ENCODE data around the gene GJD3. TPM values are rescaled to one million over a fixed set of nuclear protein-coding genes. Genes with fewer than 3 reads are reported as not detected.

Gene GJD3
- total and polyA plus RNA-seq, 9 of the 15 experiments (the other 6 are each of a cell fraction or from before 2014, with no cell fraction given) = 0.17 to 0.38 TPM; not detected in 7

GRCh38 chr17:40316571-40317344, 47.8 kb downstream of the GJD3 start (continued):
- no peak for TF ChIP-seq ZNF668 (CRISPR knock-in tag; IDR thresholded peaks at IDR 0.05)

DNA sequence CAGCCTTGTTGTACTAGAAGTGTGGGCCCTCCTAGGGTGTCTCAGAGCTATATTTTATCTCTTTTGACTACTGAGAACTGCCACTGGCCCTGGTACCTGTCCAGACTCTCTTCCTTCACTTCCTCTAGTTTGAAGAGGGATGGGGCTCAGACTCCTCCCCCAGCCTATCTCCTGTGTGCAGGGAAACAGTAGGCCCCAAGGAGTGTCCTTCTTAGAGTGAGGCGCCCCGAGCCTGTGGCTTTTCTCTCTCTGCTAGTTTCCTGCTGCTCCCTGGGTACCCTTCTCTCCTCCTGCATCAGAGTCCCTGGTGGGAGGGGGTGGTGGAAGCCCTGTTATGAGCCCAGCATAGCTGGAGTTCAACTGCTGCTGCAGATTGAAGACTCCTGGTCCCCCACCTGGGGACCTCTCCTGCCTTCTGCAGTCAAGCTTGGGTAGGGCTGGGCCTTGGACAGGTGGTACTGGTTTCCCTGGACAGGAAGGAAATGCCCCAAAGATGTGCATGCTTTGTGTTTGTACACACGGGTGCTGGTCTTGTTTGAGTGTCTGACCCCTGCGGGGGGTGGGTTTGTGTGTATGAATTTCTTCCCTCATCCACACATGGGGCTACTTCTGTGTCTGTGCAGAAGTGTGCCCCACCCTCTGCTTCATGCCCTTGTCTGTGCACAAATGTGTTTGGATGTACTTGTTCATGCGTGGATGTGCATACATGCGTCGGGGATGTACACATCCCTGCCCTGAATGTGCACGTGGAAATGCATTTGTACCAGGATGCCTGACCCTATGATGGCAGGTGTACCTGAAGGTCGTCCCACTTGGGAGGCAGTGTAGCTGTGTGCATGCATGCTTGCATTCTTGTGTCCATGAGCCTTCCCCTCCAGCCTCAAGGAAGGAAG, 48.6 kb downstream of the GJD3 start:
- Histone ChIP-seq H4K20me1 (replicated peaks; ENCODE audit: control insufficient read depth, insufficient read depth, low read length) (no peaks in the 10 kb centered on the region), H2AFZ (ENCODE audit: low read depth, low read length) (peak overlapping the region; percentile 54; the same call in 1 of the 2 replicates), H3K27ac (ENCODE audit: extremely low read depth, low read depth, low read length) (no peak overlapping the region; the same call in 2 of the 3 replicates), H3K4me1 (replicated peaks in 1 of 2; ENCODE audit: control insufficient read depth in 2 of 2, insufficient read depth in 2 of 2, low read length in 2 of 2) (peaks cover 38 to 62% of the 10 kb centered on the region in 2 experiments), H3K4me3 (no peak overlapping the region), H3K9me1 (ENCODE audit: control insufficient read depth, insufficient read depth, low read length) (no peaks in the 10 kb centered on the region), H3K9me3 (replicated peaks; ENCODE audit: control insufficient read depth, insufficient read depth, low read depth, low read length) (no peaks in the 10 kb centered on the region), H3K27me3 (ENCODE audit: control insufficient read depth in 2 of 2, insufficient read depth in 2 of 2, low read length in 2 of 2) (no peaks in the 10 kb centered on the region), H3K4me2 (ENCODE audit: insufficient read depth, low read length) (peak overlapping the region; percentile 13; the same call in 1 of the 2 replicates), H3K9ac (ENCODE audit: insufficient read depth in 1 of 2, low read depth in 2 of 2, low read length in 2 of 2) (peak overlapping the region in 1 of 2 experiments; percentile 53; a peak in 1 of 4 replicates), H3K79me2 (ENCODE audit: control insufficient read depth, insufficient read depth, low read length) (peaks cover 29% of the 10 kb centered on the region), H3K36me3 (ENCODE audit: control insufficient read depth, insufficient read depth, low read length) (no peaks in the 10 kb centered on the region)
- POLR2A ChIA-PET = interaction anchor here (0.6 to 1.5 kb wide), 6 partner anchors 9 to 762 kb away, joined by 3 to 17 read pairs (median 4); no protein-coding TSS in a partner anchor
- no TSS peak for BruUV-seq (replicated peaks)
- DNase-seq (ENCODE audit: extremely low read depth in 1 of 4, low spot score in 3 of 4) (peak in 2 of 4 experiments; percentile 63 to 75), ATAC-seq (peak; percentile 5; the same call in 1 of the 3 replicates), FAIRE-seq (no peak)
- CTCF ChIA-PET (ENCODE audit: low intra/inter-chr PET ratio) = no interaction called here
- intact Hi-C loops (cut with micrococcal nuclease) = no loop called here
- WGBS (ENCODE audit: insufficient coverage, low coverage, missing lambda C conversion rate) = 52% methylated on average over 9 of the region's 9 CpGs
- in situ Hi-C loops (cut with MboI) = no loop called here
- TF ChIP-seq FOXA3 (CRISPR knock-in tag; conservative IDR thresholded peaks at IDR 0.05 in 1 of 2, IDR thresholded peaks at IDR 0.05 in 1 of 2) (no peak), RBBP5 (IDR thresholded peaks at IDR 0.05; ENCODE audit: borderline replicate concordance, insufficient read depth, low read length, poor library complexity, severe bottlenecking) (no peak), ZNF175 (CRISPR knock-in tag; IDR thresholded peaks at IDR 0.05; ENCODE audit: low read depth) (no peak), PKNOX1 (IDR thresholded peaks at IDR 0.05) (peak; percentile 42; the same call in 1 of the 2 replicates), EP300 (IDR thresholded peaks at IDR 0.05; ENCODE audit: low read length) (0 out of 2 replicates have a peak, but pooled peaks have one; percentile 17), ZNF717 (CRISPR knock-in tag; IDR thresholded peaks at IDR 0.05) (no peak), HSF4 (CRISPR knock-in tag; IDR thresholded peaks at IDR 0.05; ENCODE audit: borderline replicate concordance) (no peak)
- TF ChIP-seq, protein P1, sequence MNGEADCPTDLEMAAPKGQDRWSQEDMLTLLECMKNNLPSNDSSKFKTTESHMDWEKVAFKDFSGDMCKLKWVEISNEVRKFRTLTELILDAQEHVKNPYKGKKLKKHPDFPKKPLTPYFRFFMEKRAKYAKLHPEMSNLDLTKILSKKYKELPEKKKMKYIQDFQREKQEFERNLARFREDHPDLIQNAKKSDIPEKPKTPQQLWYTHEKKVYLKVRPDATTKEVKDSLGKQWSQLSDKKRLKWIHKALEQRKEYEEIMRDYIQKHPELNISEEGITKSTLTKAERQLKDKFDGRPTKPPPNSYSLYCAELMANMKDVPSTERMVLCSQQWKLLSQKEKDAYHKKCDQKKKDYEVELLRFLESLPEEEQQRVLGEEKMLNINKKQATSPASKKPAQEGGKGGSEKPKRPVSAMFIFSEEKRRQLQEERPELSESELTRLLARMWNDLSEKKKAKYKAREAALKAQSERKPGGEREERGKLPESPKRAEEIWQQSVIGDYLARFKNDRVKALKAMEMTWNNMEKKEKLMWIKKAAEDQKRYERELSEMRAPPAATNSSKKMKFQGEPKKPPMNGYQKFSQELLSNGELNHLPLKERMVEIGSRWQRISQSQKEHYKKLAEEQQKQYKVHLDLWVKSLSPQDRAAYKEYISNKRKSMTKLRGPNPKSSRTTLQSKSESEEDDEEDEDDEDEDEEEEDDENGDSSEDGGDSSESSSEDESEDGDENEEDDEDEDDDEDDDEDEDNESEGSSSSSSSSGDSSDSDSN (IDR thresholded peaks at IDR 0.05; ENCODE audit: borderline replicate concordance in 1 of 2, low read depth in 2 of 2, low read length in 2 of 2) = no peak
- TF ChIP-seq, protein P2, sequence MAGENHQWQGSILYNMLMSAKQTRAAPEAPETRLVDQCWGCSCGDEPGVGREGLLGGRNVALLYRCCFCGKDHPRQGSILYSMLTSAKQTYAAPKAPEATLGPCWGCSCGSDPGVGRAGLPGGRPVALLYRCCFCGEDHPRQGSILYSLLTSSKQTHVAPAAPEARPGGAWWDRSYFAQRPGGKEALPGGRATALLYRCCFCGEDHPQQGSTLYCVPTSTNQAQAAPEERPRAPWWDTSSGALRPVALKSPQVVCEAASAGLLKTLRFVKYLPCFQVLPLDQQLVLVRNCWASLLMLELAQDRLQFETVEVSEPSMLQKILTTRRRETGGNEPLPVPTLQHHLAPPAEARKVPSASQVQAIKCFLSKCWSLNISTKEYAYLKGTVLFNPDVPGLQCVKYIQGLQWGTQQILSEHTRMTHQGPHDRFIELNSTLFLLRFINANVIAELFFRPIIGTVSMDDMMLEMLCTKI (IDR thresholded peaks at IDR 0.05; ENCODE audit: partially characterized antibody) = no peak

Measured in K562 (cell line).